MG63 (cell line): ENCODE results near the gene DLGAP4. TPM values are rescaled to one million over a fixed set of nuclear protein-coding genes. Genes with fewer than 3 reads are reported as not detected.

ENCODE experiments used
- DNase-seq: peaks from one replicate; pipeline ENCODE4 v3.0.0-alpha.2; 2020
- H3K27me3 ChIP-seq: fragments of 250-450 bp; sonication (Bioruptor Pico); 2 replicates; pipeline ENCODE4 v1.5.1; 2020; ENCODE audit warnings: mild to moderate bottlenecking, moderate library complexity
- H3K36me3 ChIP-seq: fragments of 250-450 bp; sonication (Bioruptor Pico); 2 replicates; pipeline ENCODE4 v1.5.1; 2020; ENCODE audit warnings: mild to moderate bottlenecking, moderate library complexity
- H3K4me3 ChIP-seq: fragments of 250-450 bp; sonication (Bioruptor Pico); 2 replicates; pipeline ENCODE4 v1.5.1; 2020; ENCODE audit warnings: mild to moderate bottlenecking, moderate library complexity
- H3K9me3 ChIP-seq: fragments of 250-450 bp; sonication (Bioruptor Pico); 2 replicates; pipeline ENCODE4 v1.5.1; 2020; ENCODE audit warnings: mild to moderate bottlenecking, moderate library complexity
- total RNA-seq: library from RNA; depleted of rRNA; stranded (reverse); fragments of >200 nt; shearing (Covaris generic); gene quantifications from 2 replicates; pipeline ENCODE4 v1.2.3, GENCODE V29; 2014; ENCODE audit warnings: low replicate concordance

Gene DLGAP4
- total RNA-seq, 1 experiment from 2014 or later, result 12.0 TPM

DNA sequence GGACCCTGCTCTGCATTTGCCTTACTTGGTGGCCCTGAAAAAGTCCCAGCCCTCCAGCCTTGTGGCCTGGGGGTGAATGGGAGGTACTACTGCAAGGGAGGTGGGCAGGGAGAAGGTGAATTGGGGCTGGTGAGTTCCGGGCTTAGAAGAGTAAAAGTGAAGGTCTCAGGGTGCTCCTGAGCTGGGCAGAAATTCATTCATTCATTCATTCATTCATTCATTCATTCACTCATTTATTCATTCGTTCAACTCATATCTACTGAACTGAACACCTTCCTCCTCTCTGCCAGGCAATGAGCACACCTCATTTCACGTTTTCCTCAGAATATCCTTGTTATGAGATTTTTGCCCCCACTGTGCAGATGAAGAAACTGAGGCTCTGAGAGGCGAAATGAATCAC lies 6.7 kb upstream of the DLGAP4 start:
- Histone ChIP-seq H3K27me3 (peaks cover 61% of the 10 kb centered on the region), H3K4me3 (no peak overlapping the region), H3K36me3 (no peaks in the 10 kb centered on the region), H3K9me3 (no peaks in the 10 kb centered on the region)
- no peak for DNase-seq

DNA sequence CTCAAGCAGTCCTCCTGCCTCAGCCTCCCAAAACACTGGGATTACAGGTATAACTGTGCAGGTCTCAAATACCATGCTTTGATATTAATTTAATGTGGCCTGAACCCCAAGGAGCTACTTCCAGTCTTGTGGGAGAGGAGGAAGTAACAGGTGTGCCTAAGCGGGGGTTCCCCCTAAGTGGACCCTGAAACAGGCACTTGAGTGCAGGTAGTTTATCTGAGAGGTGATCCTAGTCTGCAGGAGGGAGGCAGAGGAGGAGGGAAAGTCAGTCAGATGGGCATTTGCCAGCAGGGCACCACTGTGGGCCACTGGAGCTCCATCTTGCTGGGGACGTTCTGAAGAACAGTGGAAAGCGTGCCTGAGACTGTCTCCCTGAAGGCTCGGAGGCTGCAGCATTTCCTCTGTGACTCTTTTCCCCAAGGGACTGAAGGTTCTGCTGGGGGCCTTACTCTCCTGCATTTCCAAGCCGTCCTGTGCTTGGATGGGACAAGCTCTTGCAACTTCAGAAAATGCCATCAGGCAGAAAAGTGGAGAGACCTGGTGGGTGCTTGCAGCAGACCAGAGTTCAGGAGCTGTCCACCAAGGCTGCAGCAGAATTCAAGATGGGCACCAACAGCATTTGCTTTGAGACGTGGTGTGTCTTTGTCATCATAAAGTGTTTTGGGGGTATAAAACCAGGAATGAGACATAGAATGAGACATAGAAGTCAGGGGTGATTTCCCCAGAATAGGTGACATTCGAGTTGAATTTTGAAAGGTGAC lies 4.6 kb upstream of the DLGAP4 start:
- H3K36me3 ChIP-seq, result no peaks in the 10 kb centered on the region
- no peak for DNase-seq
- H3K4me3 ChIP-seq, result no peak overlapping the region
- H3K27me3 ChIP-seq, result peaks cover 61% of the 10 kb centered on the region
- H3K9me3 ChIP-seq, result no peaks in the 10 kb centered on the region

DNA sequence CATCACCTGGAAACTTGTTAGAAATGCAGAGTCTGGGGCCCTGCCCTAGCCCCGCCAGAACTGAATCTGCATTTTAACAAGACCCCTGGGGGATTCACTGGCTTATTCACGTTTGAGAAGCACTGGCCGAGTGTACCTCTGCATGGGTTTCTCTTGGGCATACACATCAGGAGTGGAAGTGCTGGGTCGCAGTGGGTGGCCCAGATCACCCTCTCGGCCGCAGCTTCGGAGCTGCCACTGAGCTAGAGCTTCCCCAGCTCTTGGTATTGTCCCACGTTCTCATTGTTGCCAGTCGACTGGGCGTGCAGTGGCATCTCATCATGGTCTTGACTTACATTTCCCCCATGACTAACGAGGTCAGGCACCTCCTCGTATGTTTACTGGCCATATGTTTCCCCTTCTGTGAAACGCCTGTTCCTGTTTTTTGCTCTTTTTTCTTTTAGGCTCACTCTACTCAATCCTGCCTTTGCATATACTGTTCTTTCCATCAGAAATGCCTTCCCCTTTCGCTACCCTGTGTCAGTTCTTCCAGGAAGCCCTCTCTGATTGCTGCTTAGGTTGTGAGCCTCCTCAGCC lies 3.0 kb upstream of the DLGAP4 start:
- peaks cover 67% of the 10 kb centered on the region for H3K27me3 ChIP-seq
- no peak for DNase-seq
- H3K9me3 ChIP-seq, result no peaks in the 10 kb centered on the region
- H3K36me3 ChIP-seq, result no peaks in the 10 kb centered on the region
- no peak overlapping the region for H3K4me3 ChIP-seq

DNA sequence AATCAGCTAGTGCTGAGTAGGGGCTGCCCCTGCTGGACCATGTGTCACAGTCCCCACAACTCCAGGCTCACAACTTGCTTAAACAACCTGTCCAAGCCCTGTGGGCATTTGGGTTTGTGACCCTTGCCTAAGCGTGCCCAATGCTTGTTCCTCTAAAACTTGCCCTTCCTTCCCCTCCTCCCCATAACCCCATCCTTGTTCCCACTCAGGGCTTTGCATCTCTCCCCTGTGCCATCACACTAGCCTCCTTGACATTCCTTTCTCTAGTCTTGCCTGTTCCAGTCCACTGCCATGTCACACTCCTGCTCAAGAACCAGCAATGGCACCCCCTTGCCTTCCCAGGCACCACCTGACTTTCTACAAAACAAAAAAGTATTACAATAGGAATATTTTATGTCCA lies 2.3 kb upstream of the DLGAP4 start:
- H3K36me3 ChIP-seq, result no peaks in the 10 kb centered on the region
- no peak for DNase-seq
- H3K4me3 ChIP-seq, result no peak overlapping the region
- peaks cover 70% of the 10 kb centered on the region for H3K27me3 ChIP-seq
- no peaks in the 10 kb centered on the region for H3K9me3 ChIP-seq

DNA sequence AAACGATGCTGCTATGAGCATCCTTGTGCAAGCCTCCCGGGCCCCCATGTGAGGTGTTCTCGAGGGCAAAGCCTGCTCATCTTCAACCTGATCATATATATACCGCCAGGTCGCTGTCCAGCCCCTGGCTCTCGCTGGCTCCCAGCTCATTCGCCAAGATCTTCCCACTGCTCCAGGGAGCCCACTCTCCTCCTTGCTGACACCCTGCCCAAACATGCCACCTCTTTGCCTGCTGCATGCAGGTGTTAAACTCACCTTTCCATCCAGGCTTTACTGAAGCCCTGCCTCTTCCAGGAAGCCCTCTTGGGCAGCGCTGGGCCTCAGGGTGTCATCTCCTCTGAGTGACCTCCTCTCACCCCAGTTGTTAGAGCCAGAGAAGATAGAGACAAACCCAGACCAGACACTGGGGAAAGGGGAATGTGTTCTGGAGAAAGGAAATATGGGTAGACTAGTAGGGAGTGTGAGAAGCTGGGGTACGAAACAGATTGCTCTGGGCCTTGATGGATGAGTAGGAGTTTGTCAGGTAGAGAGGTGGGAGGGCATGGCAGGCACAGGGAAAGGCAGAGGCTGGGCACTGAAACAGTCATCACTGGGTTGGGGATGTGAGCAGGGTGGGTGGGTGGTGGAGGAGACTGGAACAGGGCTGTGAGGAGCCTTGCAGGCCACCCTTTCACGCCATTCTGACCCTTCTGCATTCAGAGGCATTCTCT lies 1.2 kb upstream of the DLGAP4 start:
- Histone ChIP-seq H3K36me3 (no peaks in the 10 kb centered on the region), H3K27me3 (peaks cover 78% of the 10 kb centered on the region), H3K4me3 (no peak overlapping the region), H3K9me3 (no peaks in the 10 kb centered on the region)
- DNase-seq, result no peak

DNA sequence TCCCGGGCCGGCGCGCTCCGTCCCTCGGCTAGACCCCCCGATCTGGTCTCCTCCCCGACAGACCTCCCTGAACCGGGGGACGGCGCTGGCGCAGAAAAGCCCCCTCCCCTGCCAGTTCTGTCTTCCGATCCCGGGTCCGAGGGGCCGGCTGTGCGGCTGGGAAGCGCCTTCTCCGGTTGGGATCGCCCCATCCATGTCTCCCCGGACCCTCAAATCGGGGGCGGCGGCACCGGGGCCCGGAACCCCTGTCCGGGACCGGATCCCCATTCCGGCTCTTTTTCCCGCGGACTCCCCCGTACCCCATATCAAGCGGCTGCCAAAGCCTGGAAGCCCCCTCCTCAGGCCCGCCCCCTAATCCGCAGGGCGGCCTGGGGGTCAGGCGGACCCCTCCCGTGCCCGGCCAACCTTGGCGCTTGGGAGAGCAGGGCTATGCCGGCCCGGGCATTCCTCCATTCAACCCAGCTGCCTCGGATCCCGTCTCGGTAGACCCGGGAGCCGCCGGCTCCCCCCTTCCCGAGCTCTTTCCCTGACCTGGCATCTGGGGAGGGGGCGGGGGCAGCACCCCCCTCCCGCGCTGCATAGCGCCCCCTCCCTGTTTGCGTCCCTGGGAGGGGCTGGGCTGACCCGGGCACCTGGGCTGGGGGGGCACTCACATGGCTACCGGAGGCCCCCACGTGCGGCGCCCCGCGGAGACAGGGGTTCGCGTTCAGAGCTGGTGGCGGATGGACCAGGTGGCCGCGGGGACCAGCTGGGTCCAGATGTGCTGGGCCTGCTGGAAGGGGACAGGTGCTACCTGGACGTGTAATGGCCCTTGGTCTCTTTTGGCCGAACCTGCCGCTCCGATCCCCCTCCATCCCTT lies 643 bp downstream of the DLGAP4 start:
- H3K36me3 ChIP-seq, result no peaks in the 10 kb centered on the region
- H3K9me3 ChIP-seq, result no peaks in the 10 kb centered on the region
- H3K4me3 ChIP-seq, result no peak overlapping the region
- no peak for DNase-seq
- H3K27me3 ChIP-seq, result peaks cover 80% of the 10 kb centered on the region

DNA sequence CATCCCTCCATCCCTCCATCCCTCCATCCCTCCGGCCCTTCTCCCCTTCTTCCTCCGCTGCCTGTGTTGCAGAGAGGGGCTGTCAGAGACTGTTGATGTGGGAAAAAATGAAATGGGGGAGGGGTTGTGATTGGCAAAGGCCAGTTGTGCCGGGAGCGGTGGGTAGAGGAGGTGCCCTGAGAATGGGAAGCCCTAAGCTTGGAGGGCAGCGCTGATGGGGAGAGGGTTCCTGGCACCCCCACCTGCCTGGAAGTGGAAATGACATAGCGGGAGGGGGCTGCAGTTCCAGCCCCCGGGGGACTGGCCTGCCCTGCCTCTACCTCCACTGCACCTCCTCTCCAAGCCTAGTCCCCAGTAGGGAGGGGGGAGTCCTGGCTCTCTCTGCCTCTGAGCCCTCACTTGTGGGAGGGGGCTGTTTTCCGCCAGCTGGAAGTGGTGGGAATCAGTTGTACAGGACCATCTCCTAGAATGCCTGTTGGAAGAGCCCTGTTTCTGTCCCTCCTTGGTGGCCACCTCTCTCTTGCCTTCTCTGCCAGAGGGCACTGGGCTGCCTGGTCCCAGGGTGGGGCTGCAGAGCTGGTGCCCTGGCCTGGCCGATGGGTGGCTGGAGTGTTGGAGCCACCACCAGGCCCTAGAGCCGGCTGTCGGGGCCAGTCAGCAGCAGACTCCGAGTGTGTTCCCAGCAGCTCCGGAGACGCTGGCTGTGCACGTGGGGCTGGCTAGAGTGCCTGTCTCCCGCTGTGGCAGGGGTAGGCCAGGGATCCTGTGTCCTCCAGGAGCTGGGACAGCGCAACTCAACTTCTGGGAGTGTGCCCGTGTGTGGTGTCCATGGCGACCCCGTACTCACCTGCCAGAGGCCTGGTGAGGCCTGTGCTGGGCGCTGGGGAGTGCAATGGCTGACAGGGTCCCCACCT lies 1.5 kb downstream of the DLGAP4 start:
- Histone ChIP-seq H3K27me3 (peaks cover 77% of the 10 kb centered on the region), H3K9me3 (no peaks in the 10 kb centered on the region), H3K4me3 (no peak overlapping the region), H3K36me3 (no peaks in the 10 kb centered on the region)
- DNase-seq, result no peak

DNA sequence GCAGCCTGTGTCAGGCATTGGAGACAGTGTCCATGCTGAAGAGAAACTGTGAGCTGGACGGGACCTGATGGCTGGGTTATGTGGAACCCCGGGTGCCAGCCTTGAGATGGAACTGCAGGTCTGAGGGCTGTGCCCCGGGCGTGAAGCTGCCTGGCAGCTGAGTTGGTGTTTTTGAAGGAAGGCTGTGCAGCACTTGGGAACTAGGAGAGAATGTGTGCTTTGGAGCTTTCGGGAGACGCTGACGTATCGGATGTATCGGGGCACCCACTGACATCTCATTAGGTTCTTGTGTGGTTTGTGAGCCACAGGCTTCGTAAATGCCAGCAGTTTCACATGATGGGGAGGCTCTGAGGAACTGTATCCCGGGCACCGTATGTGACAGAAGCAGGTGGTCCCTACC lies 2.2 kb downstream of the DLGAP4 start:
- DNase-seq, result no peak
- Histone ChIP-seq H3K9me3 (no peaks in the 10 kb centered on the region), H3K4me3 (no peak overlapping the region), H3K36me3 (no peaks in the 10 kb centered on the region), H3K27me3 (peaks cover 70% of the 10 kb centered on the region)

DNA sequence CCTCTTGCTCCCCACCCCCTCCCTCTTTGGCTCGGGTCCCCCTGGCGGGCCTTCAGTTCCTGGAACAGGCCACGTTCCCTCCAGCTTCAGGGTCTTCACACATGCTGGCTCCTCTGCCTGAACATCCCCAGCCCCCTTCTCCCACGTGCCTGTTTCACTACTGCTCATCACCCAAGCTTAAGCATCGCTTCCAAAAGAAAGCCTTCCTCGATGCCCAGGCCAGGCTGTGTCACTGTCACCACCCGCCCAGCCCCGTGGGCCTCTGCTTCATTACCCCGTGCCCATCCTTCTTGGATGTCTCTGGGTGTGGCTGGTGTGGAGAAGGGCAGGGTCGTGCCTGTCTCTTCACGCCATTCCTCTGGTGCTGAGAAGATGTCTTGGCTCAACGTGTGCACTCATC lies 2.8 kb downstream of the DLGAP4 start:
- H3K27me3 ChIP-seq, result peaks cover 63% of the 10 kb centered on the region
- no peak for DNase-seq
- no peak overlapping the region for H3K4me3 ChIP-seq
- H3K36me3 ChIP-seq, result no peaks in the 10 kb centered on the region
- no peaks in the 10 kb centered on the region for H3K9me3 ChIP-seq

DNA sequence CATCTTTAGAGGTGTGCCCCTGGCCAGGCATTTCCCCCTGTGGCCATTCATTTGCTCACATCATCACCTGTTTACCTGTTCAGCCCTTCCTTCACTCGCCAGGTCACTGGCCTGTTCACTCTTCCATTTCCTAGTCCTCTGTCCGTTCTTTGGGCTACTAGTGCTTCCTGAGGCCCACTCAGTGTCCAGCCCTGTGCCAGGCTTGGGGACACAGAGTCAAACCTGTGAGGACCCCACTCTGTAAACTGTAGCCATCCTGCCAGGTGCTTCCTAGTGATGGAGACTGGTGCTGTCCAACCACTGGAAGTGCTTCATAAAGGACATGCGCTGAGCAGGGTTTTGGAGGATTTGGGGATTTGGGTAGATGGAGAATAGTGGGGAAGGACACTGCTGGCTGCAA lies 3.5 kb downstream of the DLGAP4 start:
- DNase-seq, result no peak
- peaks cover 57% of the 10 kb centered on the region for H3K27me3 ChIP-seq
- no peaks in the 10 kb centered on the region for H3K9me3 ChIP-seq
- no peaks in the 10 kb centered on the region for H3K36me3 ChIP-seq
- H3K4me3 ChIP-seq, result no peak overlapping the region

DNA sequence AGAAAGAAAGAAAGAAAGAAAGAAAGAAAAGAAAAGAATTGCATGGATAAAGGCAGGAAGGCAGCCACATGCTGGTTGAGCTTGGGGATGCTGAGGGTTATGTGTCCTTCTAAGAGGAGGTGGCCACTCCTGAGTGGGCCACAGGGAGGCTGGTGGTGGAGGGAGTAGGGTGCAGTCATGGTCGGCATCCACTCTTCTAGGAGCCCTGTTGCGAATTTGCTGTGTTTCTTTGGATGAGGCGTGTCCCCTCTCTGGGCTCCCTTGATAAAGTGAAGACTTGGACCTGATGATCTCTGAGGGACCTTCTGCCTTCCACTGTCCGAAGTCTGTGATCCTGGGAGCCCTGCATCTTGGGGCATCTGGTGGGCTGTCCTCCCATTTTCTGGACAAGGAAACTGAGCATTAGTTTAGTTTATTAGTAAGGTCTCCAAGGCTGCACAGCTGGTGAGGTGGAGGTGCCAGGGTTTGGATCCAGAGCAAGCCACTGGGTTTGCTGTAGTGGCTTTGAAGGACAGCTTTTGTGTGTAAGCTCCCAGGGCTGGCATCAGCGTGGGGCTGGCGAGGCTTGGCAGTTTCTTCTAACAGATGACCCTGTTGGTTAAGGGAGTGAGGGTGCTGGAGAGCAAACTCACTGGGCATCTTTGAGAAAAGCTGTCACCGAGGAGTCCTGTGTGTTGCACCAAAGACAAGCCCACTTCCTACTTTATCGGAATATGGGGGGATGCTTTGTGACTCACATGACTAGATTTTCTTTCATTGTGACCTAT lies 4.3 kb downstream of the DLGAP4 start:
- H3K9me3 ChIP-seq, result no peaks in the 10 kb centered on the region
- H3K27me3 ChIP-seq, result peaks cover 49% of the 10 kb centered on the region
- no peak for DNase-seq
- no peak overlapping the region for H3K4me3 ChIP-seq
- no peaks in the 10 kb centered on the region for H3K36me3 ChIP-seq

DNA sequence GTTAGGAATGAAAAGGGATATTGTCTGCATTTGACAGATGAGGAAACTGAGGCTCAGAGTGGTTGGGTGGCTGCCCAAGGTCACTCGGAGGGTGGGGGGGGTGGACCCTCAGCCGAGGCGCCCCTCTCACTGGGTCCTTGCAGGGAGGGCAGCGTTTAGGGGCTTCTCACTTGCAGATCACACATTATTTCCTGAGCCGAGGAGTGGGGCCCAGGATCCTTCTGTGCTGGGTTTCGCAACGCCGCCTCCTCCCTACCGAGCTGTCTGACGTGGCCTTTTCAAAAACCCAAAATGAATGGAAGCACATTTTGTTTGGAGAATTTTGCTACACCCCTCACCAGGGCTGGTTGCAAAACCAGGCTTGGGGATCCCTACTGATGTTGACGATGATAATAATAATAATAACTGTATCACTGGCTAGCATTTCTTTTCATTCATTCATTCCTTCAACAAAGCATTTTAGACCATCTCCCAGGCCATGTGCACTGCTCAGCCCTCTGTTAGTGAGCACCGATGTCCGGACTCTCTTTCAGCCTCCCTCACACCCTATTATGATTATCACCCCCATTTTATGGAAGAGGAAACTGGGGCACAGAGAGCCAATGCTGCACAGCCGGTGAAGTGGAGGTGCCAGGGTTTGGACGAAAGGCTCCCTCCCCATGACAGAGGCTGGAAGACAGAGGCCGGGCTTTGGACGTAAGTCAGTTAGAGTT lies 5.2 kb downstream of the DLGAP4 start:
- no peaks in the 10 kb centered on the region for H3K36me3 ChIP-seq
- no peak for DNase-seq
- H3K4me3 ChIP-seq, result no peak overlapping the region
- no peaks in the 10 kb centered on the region for H3K9me3 ChIP-seq
- H3K27me3 ChIP-seq, result peaks cover 44% of the 10 kb centered on the region

DNA sequence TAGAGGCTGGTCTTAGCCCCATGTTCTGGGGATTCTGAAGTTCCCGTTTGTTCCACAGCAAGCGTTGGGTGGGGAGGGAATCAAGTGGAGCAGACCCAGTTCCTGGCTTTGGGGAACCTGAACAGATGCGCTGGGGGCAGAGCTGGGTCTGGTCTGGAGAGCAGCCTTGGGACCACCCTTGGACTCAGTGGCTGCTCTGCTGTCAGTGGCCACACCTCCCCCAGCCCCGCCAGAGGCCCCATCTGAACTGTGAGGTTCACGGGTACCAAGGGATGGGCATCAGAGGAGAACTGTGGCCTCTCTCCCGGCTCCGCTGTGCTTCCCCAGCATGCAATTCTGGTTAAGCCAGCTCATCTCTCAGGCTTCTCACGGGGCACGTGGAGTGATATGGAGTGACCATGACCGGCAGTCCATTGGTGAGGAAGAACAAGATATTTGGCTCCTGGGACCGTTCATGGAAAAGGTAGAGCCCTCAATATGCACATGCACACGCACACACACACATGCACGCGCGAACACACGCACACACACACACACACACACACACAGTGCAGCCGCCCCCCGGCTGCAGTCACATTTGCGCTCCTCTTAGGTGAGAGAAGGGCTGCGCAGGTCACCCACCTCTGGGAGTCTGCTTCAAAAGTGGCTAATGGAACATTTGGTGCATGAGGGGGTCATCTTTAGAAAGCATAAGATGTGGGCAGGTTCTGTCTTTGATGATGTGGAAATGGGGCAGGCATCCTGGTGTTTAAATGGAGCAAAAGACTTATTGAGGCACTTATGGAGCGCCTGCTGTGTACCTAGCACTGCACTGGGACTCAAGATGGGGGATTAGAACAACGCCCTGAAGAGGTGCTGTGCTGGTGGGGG lies 6.0 kb downstream of the DLGAP4 start:
- no peak for DNase-seq
- Histone ChIP-seq H3K36me3 (no peaks in the 10 kb centered on the region), H3K4me3 (no peak overlapping the region), H3K27me3 (peaks cover 36% of the 10 kb centered on the region), H3K9me3 (no peaks in the 10 kb centered on the region)

DNA sequence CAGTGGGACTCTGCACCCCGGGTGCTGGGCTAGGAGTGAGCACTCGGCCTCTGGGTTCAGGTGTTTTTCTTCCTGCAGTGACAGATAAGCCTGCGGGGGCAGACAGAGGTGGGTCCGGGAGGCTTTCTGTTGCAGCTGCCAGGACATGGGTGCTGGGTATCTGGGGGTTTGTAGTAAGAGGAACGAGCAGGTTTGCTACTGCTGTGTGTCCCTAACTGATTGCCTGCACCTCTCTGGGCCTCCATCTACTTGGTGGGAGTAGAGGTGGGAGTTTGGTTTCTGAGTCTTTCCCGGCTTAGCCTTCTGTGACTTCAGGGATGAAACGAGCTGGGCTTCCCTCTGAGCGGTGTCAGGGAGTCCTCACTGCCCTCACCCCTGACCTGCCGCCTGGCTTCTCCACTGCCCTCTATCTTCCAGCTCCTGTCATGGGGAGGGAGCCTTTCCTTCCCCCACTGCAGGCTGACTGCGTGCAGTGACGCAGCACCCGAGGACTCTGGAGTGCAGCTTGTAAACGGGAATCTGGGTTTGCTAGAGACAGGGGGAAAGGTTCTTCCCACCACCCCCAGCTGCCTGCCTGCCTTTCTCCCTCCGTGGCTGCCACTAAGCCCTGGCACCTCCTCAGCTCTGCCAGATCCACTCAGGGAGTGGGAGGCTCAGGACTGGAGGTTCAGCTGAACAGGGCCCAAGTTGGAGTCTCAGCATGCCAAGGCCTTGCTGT lies 6.7 kb downstream of the DLGAP4 start:
- Histone ChIP-seq H3K4me3 (no peak overlapping the region), H3K27me3 (peaks cover 28% of the 10 kb centered on the region), H3K36me3 (no peaks in the 10 kb centered on the region), H3K9me3 (no peaks in the 10 kb centered on the region)
- DNase-seq, result no peak
